ENCODE data around the gene CAMSAP2.

The CAMSAP2 gene, protein sequence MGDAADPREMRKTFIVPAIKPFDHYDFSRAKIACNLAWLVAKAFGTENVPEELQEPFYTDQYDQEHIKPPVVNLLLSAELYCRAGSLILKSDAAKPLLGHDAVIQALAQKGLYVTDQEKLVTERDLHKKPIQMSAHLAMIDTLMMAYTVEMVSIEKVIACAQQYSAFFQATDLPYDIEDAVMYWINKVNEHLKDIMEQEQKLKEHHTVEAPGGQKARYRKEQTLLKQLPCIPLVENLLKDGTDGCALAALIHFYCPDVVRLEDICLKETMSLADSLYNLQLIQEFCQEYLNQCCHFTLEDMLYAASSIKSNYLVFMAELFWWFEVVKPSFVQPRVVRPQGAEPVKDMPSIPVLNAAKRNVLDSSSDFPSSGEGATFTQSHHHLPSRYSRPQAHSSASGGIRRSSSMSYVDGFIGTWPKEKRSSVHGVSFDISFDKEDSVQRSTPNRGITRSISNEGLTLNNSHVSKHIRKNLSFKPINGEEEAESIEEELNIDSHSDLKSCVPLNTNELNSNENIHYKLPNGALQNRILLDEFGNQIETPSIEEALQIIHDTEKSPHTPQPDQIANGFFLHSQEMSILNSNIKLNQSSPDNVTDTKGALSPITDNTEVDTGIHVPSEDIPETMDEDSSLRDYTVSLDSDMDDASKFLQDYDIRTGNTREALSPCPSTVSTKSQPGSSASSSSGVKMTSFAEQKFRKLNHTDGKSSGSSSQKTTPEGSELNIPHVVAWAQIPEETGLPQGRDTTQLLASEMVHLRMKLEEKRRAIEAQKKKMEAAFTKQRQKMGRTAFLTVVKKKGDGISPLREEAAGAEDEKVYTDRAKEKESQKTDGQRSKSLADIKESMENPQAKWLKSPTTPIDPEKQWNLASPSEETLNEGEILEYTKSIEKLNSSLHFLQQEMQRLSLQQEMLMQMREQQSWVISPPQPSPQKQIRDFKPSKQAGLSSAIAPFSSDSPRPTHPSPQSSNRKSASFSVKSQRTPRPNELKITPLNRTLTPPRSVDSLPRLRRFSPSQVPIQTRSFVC (N-terminal part only)

DNA sequence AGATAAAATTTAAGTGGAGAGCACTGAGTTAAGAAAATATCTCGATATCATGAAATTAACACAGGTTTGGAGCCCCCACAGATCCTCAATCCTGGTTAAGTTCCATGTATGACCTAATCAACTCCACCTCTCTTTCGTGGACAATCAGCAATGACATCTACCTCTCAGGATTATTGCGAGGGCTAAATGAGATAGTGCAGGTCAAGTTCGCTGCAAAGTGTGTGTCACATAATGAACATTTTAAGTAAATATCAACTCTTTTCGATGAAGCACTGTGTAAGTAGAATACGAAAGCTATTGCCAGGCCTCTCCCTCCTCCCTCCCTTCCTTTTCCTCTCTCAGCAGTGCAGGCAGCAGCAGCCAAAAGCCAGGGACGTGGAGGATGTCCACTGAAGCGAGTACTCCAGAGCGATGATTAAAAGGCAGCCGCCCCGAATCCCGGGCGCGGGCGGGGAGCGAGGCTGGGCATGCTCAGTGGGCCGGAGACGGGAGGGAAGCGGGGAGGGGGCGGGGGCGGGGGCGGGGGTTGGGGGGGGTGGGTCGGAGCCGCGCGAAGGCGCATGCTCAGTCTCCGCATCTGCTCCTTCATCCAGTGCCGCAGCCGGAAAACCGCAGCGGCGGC, at the start of gene CAMSAP2:
TSS of gene CAMSAP2 (plus strand) at position 567 of the 622 bp plus-strand sequence. CDS start 935 bp downstream, outside the sequence.
- in situ Hi-C loops (cut with HindIII; ENCODE audit: low pct_ligation_motif_present, low sequenced_read_pairs), result no loop called here
- Histone ChIP-seq H3K36me3 (replicated peaks) (no peaks in the 10 kb centered on the region), H3K27me3 (replicated peaks) (no peaks in the 10 kb centered on the region), H3K27ac (peak within 1 kb of the TSS; percentile 90), H3K4me3 (ENCODE audit: low read depth, low read length) (peak within 1 kb of the TSS; percentile 92)
- TF ChIP-seq, protein P1, sequence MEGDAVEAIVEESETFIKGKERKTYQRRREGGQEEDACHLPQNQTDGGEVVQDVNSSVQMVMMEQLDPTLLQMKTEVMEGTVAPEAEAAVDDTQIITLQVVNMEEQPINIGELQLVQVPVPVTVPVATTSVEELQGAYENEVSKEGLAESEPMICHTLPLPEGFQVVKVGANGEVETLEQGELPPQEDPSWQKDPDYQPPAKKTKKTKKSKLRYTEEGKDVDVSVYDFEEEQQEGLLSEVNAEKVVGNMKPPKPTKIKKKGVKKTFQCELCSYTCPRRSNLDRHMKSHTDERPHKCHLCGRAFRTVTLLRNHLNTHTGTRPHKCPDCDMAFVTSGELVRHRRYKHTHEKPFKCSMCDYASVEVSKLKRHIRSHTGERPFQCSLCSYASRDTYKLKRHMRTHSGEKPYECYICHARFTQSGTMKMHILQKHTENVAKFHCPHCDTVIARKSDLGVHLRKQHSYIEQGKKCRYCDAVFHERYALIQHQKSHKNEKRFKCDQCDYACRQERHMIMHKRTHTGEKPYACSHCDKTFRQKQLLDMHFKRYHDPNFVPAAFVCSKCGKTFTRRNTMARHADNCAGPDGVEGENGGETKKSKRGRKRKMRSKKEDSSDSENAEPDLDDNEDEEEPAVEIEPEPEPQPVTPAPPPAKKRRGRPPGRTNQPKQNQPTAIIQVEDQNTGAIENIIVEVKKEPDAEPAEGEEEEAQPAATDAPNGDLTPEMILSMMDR (IDR thresholded peaks at IDR 0.05; ENCODE audit: low read depth, low read length, missing control alignments), result no peak
- peak; percentile 81 for DNase-seq

DNA sequence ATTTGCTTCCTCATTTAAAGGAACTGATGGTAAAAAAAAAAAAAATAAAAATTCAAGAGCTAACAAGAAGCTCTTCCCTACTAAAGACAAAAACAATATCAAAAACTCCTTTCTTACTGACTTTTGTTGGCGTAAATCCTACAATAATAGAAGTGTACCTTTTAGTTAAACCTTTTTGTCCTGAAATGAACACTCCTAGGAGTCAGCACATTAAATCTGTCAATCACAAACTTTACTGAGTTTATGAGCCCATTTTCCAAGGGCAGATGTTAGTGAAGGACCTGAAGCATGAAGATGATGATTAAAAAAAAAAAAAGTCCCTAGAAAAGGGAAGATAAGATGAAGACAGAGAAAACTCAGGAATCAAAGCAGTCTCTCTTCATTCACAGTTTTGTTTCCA, 46.4 kb upstream of the CAMSAP2 start:
- DNase-seq, result no peak
- H3K27ac ChIP-seq, result no peak overlapping the region
- in situ Hi-C loops (cut with HindIII; ENCODE audit: low pct_ligation_motif_present, low sequenced_read_pairs), result no loop called here
- no peak overlapping the region for H3K4me3 ChIP-seq (ENCODE audit: low read depth, low read length)
- H3K27me3 ChIP-seq (replicated peaks), result no peaks in the 10 kb centered on the region
- no peaks in the 10 kb centered on the region for H3K36me3 ChIP-seq (replicated peaks)
- TF ChIP-seq, protein P1 (IDR thresholded peaks at IDR 0.05; ENCODE audit: low read depth, low read length, missing control alignments), result no peak

DNA sequence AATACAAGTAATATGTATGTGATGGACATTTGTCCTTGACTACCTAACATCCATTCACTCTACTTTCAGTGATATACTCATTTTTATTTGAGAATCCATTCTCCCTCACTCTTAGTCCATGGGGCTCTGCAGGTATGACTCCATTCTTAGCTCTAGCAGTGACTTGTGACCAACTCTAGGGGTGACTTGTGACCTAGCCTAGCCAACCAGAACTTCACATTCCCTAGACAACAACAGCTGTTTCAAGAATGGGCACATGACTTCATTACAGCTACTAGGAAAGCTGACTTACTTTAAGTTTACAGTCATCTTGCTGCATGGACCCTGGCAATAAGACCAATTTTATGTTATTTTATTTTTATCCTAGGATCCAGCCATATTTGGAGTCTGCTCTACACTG, 45.4 kb upstream of the CAMSAP2 start:
- Histone ChIP-seq H3K27me3 (replicated peaks) (no peaks in the 10 kb centered on the region), H3K27ac (no peak overlapping the region), H3K4me3 (ENCODE audit: low read depth, low read length) (no peak overlapping the region), H3K36me3 (replicated peaks) (no peaks in the 10 kb centered on the region)
- TF ChIP-seq, protein P1 (IDR thresholded peaks at IDR 0.05; ENCODE audit: low read depth, low read length, missing control alignments), result no peak
- DNase-seq, result no peak
- in situ Hi-C loops (cut with HindIII; ENCODE audit: low pct_ligation_motif_present, low sequenced_read_pairs), result no loop called here

DNA sequence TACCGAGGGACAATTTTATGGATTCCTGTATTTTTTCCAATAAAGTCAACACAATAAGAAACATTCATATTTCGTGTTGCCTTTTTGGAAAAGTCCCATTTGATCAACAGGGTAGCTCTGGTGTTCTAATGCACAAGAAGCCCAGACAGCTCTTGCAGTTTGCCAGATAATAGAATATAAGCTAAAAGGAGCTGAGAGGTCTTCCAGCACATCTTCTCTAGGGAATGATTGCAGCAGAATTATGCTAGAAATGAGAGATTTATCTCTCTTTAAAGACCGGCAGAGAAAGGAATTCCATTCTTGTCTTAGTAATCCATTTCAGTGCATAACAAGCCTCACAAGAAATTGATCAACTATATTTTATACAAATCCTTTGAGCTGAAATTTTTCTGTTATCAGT, 44.0 kb upstream of the CAMSAP2 start:
- no peak overlapping the region for H3K4me3 ChIP-seq (ENCODE audit: low read depth, low read length)
- in situ Hi-C loops (cut with HindIII; ENCODE audit: low pct_ligation_motif_present, low sequenced_read_pairs), result no loop called here
- DNase-seq, result no peak
- no peaks in the 10 kb centered on the region for H3K27me3 ChIP-seq (replicated peaks)
- H3K27ac ChIP-seq, result no peak overlapping the region
- no peaks in the 10 kb centered on the region for H3K36me3 ChIP-seq (replicated peaks)
- TF ChIP-seq, protein P1 (IDR thresholded peaks at IDR 0.05; ENCODE audit: low read depth, low read length, missing control alignments), result no peak

DNA sequence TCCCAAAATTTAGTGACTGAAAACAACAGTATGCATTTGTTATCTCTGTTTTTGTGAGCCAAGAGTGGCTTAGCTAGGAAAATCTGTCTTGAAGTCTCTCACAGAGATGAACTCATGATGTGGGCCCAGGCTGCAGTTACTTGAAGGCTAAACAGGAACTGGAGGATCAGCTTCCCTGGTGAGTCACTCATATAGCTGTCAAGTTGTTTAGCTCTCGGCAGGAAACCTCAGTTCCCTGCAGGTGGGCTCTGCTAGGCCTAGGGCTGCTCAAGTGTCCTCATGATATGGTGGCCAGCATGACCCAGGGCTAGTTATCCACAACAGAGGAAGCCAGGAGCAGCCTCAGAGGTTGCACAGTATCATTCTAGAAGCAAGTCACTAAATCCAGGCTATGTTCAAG, 38.8 kb upstream of the CAMSAP2 start:
- H3K4me3 ChIP-seq (ENCODE audit: low read depth, low read length), result no peak overlapping the region
- no peak for DNase-seq
- H3K27ac ChIP-seq, result no peak overlapping the region
- TF ChIP-seq, protein P1 (IDR thresholded peaks at IDR 0.05; ENCODE audit: low read depth, low read length, missing control alignments), result no peak
- H3K36me3 ChIP-seq (replicated peaks), result no peaks in the 10 kb centered on the region
- in situ Hi-C loops (cut with HindIII; ENCODE audit: low pct_ligation_motif_present, low sequenced_read_pairs), result no loop called here
- H3K27me3 ChIP-seq (replicated peaks), result no peaks in the 10 kb centered on the region
